Activated naive CD4-positive, alpha-beta T cell treated with anti-CD3 and anti-CD28 coated beads, Interleukin-2, amount 50 U/mL, for 24 hours (primary cell): ENCODE measurements around the gene PHAF1.

Source experiments
- H3K27ac Mint-ChIP-seq: one replicate; pipeline ENCODE4 v1.8.0; 2021; ENCODE audit warnings: mild to moderate bottlenecking, mixed read lengths
- H3K27me3 Mint-ChIP-seq: one replicate; pipeline ENCODE4 v1.8.0; 2021; ENCODE audit warnings: mixed read lengths
- H3K36me3 Mint-ChIP-seq: one replicate; pipeline ENCODE4 v1.8.0; 2021; ENCODE audit warnings: mixed read lengths
- H3K4me1 Mint-ChIP-seq: one replicate; pipeline ENCODE4 v1.8.0; 2021; ENCODE audit warnings: mixed read lengths
- H3K4me3 Mint-ChIP-seq: one replicate; pipeline ENCODE4 v1.8.0; 2021; ENCODE audit warnings: mild to moderate bottlenecking, mixed read lengths
- H3K9me3 Mint-ChIP-seq: one replicate; pipeline ENCODE4 v1.8.0; 2021; ENCODE audit warnings: mixed read lengths

Gene PHAF1

DNA sequence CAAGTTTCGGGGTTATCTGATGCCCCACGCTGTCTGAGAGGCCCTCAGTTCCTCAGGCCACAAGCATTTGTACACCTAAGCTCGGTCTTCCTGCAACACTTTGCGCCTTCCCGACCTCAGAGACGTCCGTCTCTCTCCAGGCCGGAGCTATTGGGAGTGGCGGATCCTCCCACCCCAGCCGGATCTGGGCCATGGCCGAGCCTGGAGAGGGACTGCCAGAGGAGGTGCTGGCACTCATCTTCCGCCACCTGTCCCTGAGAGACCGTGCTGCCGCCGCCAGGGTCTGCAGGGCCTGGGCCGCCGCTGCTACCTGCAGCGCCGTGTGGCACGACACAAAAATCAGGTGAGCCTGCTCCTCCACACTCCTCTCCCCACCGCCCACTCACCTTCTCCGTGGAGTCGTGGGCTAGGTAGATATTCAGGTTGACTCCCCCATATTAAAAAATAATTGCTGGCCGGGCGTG lies 51.9 kb downstream of the PHAF1 start:
- no peak overlapping the region for H3K27ac Mint-ChIP-seq
- H3K27me3 Mint-ChIP-seq: peaks cover 18% of the 10 kb centered on the region
- no peaks in the 10 kb centered on the region for H3K9me3 Mint-ChIP-seq
- no peak overlapping the region for H3K4me3 Mint-ChIP-seq
- peaks cover 2% of the 10 kb centered on the region for H3K36me3 Mint-ChIP-seq
- peaks cover 44% of the 10 kb centered on the region for H3K4me1 Mint-ChIP-seq

DNA sequence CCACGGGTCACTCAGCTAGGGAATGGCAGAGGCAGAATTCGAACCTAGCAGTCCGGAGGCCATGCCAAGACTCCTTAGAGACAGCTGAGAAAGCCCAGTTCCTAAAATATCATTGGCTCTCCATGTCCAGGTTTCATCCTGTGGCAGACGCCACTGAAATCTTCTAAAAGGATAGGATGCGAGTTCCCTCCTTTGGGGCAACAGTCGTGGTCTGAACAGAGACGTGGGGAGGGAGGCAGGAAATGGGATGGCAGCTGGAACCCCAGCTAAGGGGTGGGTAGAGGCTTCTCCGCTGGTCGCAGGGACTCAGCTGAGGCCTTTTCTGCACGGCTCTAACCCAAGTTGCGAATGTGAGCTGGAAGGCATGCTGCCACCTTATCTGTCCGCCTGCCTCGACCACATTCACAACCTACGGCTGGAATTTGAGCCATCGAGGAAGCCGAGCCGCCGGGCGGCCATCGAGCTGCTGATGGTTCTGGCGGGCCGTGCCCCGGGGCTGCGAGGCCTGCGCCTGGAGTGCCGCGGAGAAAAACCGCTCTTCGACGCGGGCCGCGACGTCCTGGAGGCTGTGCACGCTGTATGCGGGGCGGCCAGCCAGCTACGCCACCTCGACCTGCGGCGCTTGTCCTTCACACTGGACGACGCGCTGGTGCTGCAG lies 52.9 kb downstream of the PHAF1 start:
- Mint-ChIP-seq H3K27ac (no peak overlapping the region), H3K9me3 (no peaks in the 10 kb centered on the region), H3K27me3 (peaks cover 19% of the 10 kb centered on the region), H3K36me3 (peaks cover 2% of the 10 kb centered on the region), H3K4me1 (peaks cover 34% of the 10 kb centered on the region), H3K4me3 (peak overlapping the region; percentile 36)

DNA sequence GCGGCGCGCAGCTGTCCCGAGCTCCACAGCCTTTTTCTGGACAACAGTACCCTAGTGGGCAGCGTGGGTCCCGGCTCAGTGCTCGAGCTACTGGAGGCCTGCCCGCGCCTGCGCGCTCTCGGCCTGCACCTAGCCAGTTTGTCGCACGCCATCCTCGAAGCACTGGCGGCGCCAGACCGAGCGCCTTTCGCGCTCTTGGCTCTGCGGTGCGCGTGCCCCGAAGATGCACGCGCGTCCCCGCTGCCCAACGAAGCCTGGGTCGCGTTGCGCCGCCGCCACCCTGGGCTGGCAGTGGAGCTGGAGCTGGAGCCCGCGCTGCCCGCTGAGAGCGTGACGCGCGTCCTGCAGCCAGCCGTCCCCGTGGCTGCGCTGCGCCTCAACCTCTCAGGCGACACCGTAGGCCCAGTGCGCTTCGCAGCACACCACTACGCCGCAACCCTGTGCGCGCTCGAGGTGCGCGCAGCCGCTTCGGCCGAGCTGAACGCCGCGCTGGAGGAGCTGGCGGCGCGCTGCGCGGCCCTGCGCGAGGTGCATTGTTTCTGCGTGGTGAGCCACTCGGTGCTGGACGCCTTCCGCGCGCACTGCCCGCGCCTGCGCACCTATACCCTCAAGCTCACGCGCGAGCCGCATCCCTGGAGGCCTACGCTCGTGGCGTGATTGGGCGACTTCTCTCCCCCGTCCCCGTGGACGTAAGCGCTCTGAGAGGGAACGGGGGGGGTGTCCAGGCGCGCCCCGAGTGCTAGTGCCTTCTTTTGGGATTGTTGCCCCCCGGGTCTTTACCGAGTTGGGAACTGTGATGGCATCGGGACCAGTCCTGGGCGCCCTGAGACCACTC lies 53.6 kb downstream of the PHAF1 start:
- peaks cover 24% of the 10 kb centered on the region for H3K27me3 Mint-ChIP-seq

DNA sequence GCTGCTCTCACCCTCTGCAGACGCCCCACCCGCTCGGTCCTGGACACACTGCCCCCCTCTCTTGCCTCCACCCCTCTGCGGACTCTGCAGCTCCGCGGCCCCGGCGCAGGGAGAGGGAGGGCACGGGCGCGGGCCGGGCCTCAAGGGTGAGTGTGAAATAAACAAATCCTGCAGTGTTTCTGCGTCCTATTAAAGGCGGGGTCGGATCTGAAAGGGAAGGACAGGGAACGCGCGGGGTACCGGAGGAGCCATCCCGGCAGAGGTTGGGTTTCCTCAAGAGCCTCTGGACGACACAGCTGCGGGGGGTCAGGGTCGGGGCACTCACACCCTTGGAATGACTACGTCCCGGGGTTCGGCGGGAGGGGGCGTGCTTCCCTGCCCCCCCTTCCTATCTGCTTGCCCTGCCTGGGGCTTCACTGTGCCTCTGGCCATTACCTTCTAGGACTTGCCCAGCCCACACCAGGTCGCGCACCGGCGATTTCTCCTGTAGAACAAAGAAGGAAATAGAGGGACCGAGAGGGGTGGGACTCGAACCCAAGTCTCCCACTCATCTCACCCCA lies 54.3 kb downstream of the PHAF1 start:
- peaks cover 25% of the 10 kb centered on the region for H3K4me1 Mint-ChIP-seq
- peaks cover 2% of the 10 kb centered on the region for H3K36me3 Mint-ChIP-seq
- no peak overlapping the region for H3K27ac Mint-ChIP-seq
- peak overlapping the region; percentile 52 for H3K4me3 Mint-ChIP-seq
- no peaks in the 10 kb centered on the region for H3K9me3 Mint-ChIP-seq
- peaks cover 26% of the 10 kb centered on the region for H3K27me3 Mint-ChIP-seq

More for the DNA sequence above, 53.6 kb downstream of the PHAF1 start:
- H3K9me3 Mint-ChIP-seq: no peaks in the 10 kb centered on the region
- peak overlapping the region; percentile 52 for H3K4me3 Mint-ChIP-seq
- H3K27ac Mint-ChIP-seq: no peak overlapping the region
- peaks cover 2% of the 10 kb centered on the region for H3K36me3 Mint-ChIP-seq
- H3K4me1 Mint-ChIP-seq: peaks cover 30% of the 10 kb centered on the region

DNA sequence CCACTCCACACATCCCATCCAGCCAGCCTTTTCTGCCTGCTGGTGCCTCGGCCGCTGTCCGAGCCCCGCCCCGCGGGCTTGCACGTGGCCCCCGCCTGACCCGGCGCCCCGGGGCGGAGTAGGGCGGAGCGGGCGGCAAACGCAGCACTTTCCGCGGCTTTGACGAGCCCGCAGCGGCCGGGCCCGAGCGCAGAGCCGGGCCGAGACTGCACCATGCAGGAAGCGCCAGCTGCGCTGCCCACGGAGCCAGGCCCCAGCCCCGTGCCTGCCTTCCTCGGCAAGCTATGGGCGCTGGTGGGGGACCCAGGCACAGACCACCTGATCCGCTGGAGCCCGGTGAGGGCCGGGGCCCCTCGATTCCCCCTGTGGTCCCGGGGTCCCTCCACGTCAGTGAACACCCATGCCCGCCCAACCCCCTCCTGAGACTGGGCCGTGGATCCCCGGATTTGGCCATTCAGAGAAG lies 54.9 kb downstream of the PHAF1 start, which contains the start of gene HSF4:
Gene HSF4 (plus strand): TSS at position 147 of the 463 bp plus-strand sequence. CDS start 67 bp downstream, at position 214.
- peaks cover 28% of the 10 kb centered on the region for H3K27me3 Mint-ChIP-seq
- H3K27ac Mint-ChIP-seq: no peak within 1 kb of the TSS
- peak within 1 kb of the TSS; percentile 52 for H3K4me3 Mint-ChIP-seq
- H3K9me3 Mint-ChIP-seq: no peaks in the 10 kb centered on the region
- peaks cover 2% of the 10 kb centered on the region for H3K36me3 Mint-ChIP-seq
- peaks cover 25% of the 10 kb centered on the region for H3K4me1 Mint-ChIP-seq

DNA sequence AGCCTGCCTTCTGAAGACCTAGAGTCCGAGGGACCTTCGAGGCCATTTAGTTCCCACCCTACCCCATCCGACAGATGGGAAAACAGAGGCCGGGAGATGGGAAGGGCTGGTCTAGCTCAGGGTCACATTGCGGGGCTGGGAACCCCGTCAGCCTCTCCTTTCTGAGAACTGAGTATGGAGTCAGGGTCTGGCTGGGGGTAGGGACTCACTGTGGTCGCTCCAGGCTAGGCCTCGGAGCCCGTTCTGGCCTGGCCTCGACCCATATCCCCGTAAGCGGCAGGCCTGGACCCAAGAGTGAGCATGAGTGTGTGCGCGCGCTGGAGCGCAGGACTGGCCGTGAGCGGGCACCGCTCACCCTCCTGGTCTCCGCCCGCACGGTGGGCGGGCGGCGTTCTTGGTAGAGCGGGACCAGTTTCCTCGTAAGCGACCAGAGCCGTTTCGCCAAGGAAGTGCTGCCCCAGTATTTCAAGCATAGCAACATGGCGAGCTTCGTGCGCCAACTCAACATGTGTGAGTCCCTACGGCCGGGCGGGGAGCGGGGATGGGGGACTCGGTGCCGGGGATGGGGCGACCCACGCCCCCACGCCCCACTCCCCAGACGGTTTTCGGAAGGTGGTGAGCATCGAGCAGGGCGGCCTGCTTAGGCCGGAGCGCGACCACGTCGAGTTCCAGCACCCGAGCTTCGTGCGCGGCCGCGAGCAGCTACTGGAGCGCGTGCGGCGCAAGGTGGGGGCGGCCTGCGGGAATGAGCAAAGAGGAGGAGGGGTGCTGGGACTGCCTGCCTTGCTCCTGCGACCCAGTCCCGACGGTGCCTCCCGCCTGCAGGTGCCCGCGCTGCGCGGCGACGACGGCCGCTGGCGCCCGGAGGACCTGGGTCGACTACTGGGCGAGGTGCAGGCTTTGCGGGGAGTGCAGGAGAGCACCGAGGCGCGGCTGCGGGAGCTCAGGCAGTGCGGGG lies 55.7 kb downstream of the PHAF1 start:
- H3K27me3 Mint-ChIP-seq: peaks cover 33% of the 10 kb centered on the region
- H3K4me1 Mint-ChIP-seq: peaks cover 31% of the 10 kb centered on the region

DNA sequence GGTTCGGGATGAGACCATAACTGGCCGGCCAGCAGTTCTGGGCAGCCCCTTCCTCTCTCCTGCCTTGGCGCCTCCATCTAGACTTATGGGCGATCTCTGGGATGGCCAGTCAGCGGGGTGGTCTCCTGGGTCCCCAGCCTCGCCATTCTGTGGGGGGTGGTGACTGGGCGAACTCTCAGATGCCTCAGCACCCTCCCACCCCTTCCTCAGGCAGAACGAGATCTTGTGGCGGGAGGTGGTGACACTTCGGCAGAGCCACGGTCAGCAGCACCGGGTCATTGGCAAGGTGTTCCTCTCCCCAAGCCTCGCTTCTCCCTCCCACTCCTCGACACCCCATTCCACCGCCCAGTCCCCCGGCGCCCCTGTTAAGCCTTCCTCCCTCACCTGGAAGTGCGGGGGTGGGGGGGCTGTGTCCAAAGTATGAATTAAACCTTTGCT lies 56.4 kb downstream of the PHAF1 start:
- Mint-ChIP-seq H3K4me3 (no peak overlapping the region), H3K4me1 (peaks cover 25% of the 10 kb centered on the region)

More for the DNA sequence above, 55.7 kb downstream of the PHAF1 start:
- Mint-ChIP-seq H3K36me3 (peaks cover 2% of the 10 kb centered on the region), H3K4me3 (peak overlapping the region; percentile 49), H3K9me3 (no peaks in the 10 kb centered on the region), H3K27ac (no peak overlapping the region)

DNA sequence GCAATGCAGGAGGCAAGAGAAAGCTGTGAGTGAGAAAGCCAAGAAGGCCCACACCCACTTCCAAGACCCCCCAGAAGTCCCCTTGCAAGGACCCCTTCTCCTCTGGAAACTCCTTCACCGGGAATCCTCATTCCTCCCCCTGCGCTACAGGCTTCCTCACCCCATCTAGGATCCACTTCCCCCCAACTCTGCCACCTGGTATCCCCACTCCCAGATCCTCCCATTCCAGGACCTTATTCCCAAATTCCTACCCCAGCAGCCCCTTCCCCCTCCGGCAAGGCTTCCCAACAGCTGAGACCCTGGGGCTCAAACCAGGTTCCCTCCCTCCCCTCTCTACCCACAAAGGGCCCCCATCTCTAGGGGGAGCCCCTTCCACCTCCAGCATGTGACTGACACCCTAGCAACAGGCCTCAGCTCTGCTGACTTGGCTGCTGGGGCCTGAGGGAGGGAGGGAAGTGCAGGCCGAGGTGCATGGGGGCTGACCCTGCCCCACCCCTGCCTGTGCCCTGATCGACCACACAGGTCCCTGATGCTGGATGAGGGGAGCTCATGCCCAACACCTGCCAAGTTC lies 56.9 kb downstream of the PHAF1 start:
- no peaks in the 10 kb centered on the region for H3K9me3 Mint-ChIP-seq
- peaks cover 40% of the 10 kb centered on the region for H3K27me3 Mint-ChIP-seq
- peaks cover 24% of the 10 kb centered on the region for H3K4me1 Mint-ChIP-seq
- no peak overlapping the region for H3K27ac Mint-ChIP-seq
- H3K36me3 Mint-ChIP-seq: no peaks in the 10 kb centered on the region
- no peak overlapping the region for H3K4me3 Mint-ChIP-seq

More for the DNA sequence above, 56.4 kb downstream of the PHAF1 start:
- Mint-ChIP-seq H3K27me3 (peaks cover 35% of the 10 kb centered on the region), H3K9me3 (no peaks in the 10 kb centered on the region), H3K27ac (no peak overlapping the region), H3K36me3 (no peaks in the 10 kb centered on the region)

DNA sequence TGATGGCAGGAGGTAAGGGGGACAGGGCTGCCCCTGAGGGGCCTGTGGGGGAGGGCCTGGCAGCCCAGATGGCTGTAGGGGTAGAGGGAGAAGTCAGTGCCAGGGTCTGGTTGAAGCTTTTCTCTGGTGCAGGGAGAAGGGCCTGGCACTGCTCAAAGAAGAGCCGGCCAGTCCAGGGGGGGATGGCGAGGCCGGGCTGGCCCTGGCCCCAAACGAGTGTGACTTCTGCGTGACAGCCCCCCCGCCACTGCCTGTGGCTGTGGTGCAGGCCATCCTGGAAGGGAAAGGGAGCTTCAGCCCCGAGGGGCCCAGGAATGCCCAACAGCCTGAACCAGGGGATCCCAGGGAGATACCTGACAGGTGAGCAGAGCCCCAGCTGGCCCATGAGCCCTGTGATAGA lies 57.8 kb downstream of the PHAF1 start:
- H3K4me3 Mint-ChIP-seq: no peak overlapping the region
- no peak overlapping the region for H3K27ac Mint-ChIP-seq
- H3K4me1 Mint-ChIP-seq: peaks cover 18% of the 10 kb centered on the region

DNA sequence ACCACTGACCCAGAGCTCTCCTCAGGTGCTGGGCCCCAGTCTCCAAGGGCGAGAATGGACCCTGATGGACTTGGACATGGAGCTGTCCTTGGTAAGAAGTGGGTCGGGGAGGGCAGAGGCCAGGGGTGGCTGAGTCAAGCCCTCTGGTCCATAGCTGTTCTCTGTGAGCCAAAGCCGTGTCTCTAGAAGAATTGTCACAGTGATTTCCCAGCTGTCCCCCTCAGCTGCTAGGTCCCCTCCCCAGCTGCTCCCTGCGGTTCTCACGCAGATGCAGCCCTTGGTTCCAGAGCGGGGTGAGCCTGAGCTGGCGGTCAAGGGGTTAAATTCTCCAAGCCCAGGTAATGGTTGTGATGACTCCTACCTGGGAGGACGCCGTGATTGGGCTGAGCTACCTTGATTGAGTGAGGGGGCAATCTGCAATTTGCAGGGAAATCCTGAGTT lies 59.3 kb downstream of the PHAF1 start:
- Mint-ChIP-seq H3K27ac (no peak overlapping the region), H3K4me3 (peak overlapping the region; percentile 26), H3K36me3 (no peaks in the 10 kb centered on the region), H3K4me1 (peaks cover 28% of the 10 kb centered on the region), H3K27me3 (peaks cover 46% of the 10 kb centered on the region), H3K9me3 (no peaks in the 10 kb centered on the region)

More for the DNA sequence above, 57.8 kb downstream of the PHAF1 start:
- H3K36me3 Mint-ChIP-seq: no peaks in the 10 kb centered on the region
- H3K27me3 Mint-ChIP-seq: peaks cover 37% of the 10 kb centered on the region
- H3K9me3 Mint-ChIP-seq: no peaks in the 10 kb centered on the region

DNA sequence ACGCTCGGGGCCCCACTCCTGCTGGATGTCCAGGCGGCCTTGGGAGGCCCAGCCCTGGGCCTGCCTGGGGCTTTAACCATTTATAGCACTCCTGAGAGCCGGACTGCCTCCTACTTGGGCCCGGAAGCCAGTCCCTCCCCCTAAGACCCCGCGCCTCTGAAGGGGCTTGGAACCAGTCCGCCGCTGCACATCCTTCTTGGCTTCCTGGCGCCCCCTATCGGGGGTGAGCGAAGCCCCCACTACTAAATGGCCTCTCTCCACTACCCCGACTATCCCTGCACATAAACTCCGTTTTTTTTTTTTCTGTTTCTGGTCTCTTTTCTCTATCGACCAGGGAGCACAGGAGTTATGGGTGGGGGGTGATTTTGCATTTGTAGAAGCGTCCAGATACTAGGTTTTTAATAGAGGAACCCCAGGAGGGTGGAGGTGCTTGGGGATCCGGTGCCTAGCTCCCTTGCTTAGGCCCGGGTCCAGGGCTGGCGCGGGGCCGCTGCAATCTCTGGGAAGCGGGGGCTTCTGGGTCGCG lies 60.0 kb downstream of the PHAF1 start:
- peak overlapping the region; percentile 71 for H3K4me3 Mint-ChIP-seq
- H3K27me3 Mint-ChIP-seq: peaks cover 46% of the 10 kb centered on the region
- no peak overlapping the region for H3K27ac Mint-ChIP-seq
- H3K4me1 Mint-ChIP-seq: peaks cover 29% of the 10 kb centered on the region
- H3K36me3 Mint-ChIP-seq: no peaks in the 10 kb centered on the region
- H3K9me3 Mint-ChIP-seq: no peaks in the 10 kb centered on the region

DNA sequence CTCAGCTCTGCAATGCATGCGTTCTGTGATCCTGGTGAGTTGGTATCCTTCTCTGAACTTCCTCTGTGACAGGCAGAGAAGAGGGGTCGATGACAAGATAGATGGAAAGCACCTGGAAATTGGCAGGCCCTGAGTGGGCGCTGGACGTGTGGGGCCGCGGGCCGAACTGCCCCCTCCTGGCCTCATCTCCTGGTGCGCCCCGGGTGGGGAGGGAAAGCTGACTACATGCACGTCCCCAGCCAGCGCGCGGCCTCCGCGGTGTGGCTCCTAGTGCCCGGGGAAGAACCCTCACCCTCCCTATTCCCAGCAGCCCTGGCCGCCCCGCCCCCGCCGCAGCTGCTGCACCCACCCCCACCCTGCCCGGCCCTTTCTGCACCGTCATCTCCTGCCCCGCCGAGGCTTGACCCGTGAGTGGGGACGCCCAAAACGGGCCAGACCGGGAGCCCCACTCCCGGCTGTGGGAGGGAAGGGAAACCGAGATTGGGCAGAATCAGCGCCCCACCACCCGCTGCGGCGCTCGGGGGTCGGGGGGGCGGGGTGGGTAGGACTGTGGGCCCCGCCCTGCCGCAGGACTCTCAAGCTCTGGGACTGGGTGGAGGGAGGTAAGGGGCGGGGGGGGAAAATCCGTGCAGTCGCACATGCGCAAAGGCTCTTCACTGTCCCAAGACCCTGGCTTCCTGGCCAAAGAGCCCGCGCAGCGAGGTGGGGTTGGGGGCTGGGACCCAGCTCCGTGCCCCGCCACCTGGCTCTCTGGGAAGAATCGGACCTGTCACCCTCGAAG lies 60.6 kb downstream of the PHAF1 start, which contains the start of gene NOL3:
Gene NOL3 (plus strand): TSS at position 371 of the 781 bp plus-strand sequence.
- Mint-ChIP-seq H3K27ac (peak within 1 kb of the TSS; percentile 32), H3K4me1 (peaks cover 24% of the 10 kb centered on the region), H3K27me3 (peaks cover 41% of the 10 kb centered on the region), H3K9me3 (no peaks in the 10 kb centered on the region), H3K4me3 (peak within 1 kb of the TSS; percentile 71), H3K36me3 (no peaks in the 10 kb centered on the region)

DNA sequence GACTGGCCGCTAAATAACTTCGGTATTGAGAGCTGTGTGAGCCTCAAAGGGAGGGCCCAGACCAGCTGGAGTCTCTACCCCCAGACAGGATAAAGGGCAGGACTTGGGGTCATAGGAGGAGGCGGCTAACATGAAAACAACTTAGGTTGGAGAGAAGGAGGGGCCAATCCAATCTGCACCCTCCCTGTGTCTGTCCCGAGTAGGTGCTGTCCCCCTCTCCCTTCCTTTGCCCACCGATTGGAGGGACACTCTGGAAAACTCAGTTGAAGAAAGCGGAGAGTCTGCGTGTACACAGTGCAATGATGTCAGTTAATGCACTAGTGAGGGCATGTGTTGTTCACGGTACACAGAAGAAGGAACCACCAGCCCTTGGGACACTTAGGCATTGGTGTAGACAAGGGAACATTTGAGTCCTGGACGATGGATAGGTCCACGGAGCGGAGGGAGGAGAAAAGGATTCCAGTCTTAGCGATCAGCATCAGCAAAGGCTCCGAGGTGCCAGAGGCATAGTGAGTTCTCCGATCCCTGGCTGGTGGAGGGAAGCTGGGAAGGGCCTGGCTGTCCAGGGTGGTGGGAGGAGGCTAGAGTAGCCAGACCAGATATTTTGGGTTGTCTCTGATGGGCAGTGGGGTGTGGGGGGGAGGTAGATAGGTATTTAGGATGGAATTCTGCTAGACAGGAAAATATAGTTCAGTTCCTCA lies 61.4 kb downstream of the PHAF1 start:
- H3K9me3 Mint-ChIP-seq: no peaks in the 10 kb centered on the region
- H3K4me3 Mint-ChIP-seq: peak overlapping the region; percentile 36
- H3K27ac Mint-ChIP-seq: peak overlapping the region; percentile 32
- no peaks in the 10 kb centered on the region for H3K36me3 Mint-ChIP-seq
- peaks cover 24% of the 10 kb centered on the region for H3K4me1 Mint-ChIP-seq
- peaks cover 40% of the 10 kb centered on the region for H3K27me3 Mint-ChIP-seq
